ENCODE data around the gene ZNF213. TPM values are rescaled to one million over a fixed set of nuclear protein-coding genes. Genes with fewer than 3 reads are reported as not detected.
A peak's percentile ranks its signal among the peaks of the same experiment; 100 is the strongest.
"Not testable (repeated sequence)": the region's sequence is repeated elsewhere in the genome, so short reads cannot be mapped to it uniquely, and the experiment has no call there.

ZNF213 gene
- total RNA-seq, 2 experiments from 2014 or later = 9.0 TPM

DNA sequence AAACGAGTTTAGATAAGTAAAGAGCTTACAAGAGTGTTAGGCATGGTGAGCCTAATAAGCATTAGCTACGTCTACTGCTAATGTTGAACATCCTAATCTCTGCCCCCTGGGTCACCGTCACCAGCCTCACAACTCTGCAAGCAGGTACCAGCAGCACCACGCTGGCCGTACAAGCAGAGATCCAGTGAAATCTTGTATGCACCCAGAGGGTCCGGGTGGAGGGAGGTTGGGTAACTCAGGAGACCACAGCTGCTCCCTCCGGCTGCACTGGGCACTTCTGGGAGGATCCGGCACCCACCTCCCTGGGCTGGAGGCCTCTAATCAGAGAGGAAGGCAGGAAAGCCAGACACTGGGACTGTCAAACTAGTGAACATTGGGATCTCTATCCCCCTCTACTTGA, 44.8 kb downstream of the ZNF213 start:
- Mint-ChIP-seq H3K4me1 (ENCODE audit: low read depth) (peaks cover 25% of the 10 kb centered on the region), H3K27ac (no peak overlapping the region), H3K27me3 (peaks cover 72% of the 10 kb centered on the region), H3K9me3 (no peaks in the 10 kb centered on the region), H3K4me3 (no peak overlapping the region), H3K36me3 (peaks cover 8% of the 10 kb centered on the region)
- CTCF ChIA-PET = interaction anchor here (0.6 kb wide), 1 partner anchor 50 kb away, joined by 3 read pairs; no protein-coding TSS in a partner anchor
- no peak for DNase-seq
- POLR2A ChIA-PET = interaction anchor here (1.2 kb wide), 1 partner anchor 8 kb away, joined by 3 read pairs; no protein-coding TSS in a partner anchor
- intact Hi-C loops (cut with micrococcal nuclease) = loop anchor here (5.0 kb wide), 1 partner anchor 38 kb away; no protein-coding TSS in a partner anchor

DNA sequence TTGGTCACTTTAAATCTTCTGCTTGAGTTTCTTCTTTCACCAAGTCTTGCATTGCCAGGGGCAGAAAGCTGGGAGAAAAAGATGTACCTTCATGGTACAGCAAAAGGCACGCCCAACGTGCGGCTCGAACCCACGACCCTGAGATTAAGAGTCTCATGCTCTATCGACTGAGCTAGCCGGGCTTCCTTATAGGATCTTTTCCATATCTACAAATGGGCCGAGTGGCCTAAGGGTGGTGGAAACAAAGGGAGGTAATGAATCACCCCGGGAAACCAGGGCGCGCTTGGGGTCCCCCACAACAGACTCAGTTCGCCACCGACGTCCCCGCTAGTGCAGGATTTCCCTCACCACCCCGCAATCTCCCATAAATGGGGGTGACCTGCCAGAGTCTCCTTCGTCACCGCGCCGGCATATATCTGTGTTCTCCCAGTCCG, 45.6 kb downstream of the ZNF213 start:
- H3K27me3 Mint-ChIP-seq = peaks cover 69% of the 10 kb centered on the region
- peak; percentile 38 for DNase-seq
- H3K36me3 Mint-ChIP-seq = peaks cover 8% of the 10 kb centered on the region
- CTCF ChIA-PET = interaction anchor here (0.6 kb wide), 1 partner anchor 51 kb away, joined by 3 read pairs; no protein-coding TSS in a partner anchor
- peak overlapping the region; percentile 18 for H3K4me3 Mint-ChIP-seq
- no peak overlapping the region for H3K27ac Mint-ChIP-seq
- intact Hi-C loops (cut with micrococcal nuclease) = loop anchor here (5.0 kb wide), 1 partner anchor 37 kb away; no protein-coding TSS in a partner anchor
- POLR2A ChIA-PET = interaction anchor here (1.2 kb wide), 1 partner anchor 9 kb away, joined by 3 read pairs; no protein-coding TSS in a partner anchor
- peaks cover 21% of the 10 kb centered on the region for H3K4me1 Mint-ChIP-seq (ENCODE audit: low read depth)
- H3K9me3 Mint-ChIP-seq = no peaks in the 10 kb centered on the region

DNA sequence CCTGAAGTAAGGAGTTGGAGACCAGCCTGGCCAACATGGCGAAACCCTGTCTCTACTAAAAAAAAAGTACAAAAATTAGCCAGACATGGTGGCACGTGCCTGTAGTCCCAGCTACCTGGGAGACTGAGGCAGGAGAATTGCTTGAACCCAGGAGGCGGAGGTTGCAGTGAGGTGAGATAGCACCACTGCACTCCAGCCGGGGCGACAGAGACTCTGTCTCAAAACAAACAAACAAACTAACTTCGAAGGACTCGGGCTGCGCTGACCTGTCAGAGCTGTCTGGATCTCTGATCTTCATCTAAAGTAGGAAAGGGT, 47.4 kb downstream of the ZNF213 start:
- CTCF ChIA-PET = interaction anchor here (1.1 to 2.5 kb wide), 9 partner anchors 9 to 154 kb away, joined by 3 to 11 read pairs (median 5); partner anchors contain the start of genes ZNF200 and ZNF263
- peak overlapping the region; percentile 84 for H3K27ac Mint-ChIP-seq
- H3K36me3 Mint-ChIP-seq, DNase-seq, POLR2A ChIA-PET, H3K9me3 Mint-ChIP-seq: not testable (repeated sequence)
- peak overlapping the region; percentile 78 for H3K4me3 Mint-ChIP-seq
- peaks cover 69% of the 10 kb centered on the region for H3K27me3 Mint-ChIP-seq
- intact Hi-C loops (cut with micrococcal nuclease) = loop anchor here (2.0 to 5.0 kb wide), 2 partner anchors 29 to 35 kb away; no protein-coding TSS in a partner anchor
- H3K4me1 Mint-ChIP-seq (ENCODE audit: low read depth) = peaks cover 22% of the 10 kb centered on the region

DNA sequence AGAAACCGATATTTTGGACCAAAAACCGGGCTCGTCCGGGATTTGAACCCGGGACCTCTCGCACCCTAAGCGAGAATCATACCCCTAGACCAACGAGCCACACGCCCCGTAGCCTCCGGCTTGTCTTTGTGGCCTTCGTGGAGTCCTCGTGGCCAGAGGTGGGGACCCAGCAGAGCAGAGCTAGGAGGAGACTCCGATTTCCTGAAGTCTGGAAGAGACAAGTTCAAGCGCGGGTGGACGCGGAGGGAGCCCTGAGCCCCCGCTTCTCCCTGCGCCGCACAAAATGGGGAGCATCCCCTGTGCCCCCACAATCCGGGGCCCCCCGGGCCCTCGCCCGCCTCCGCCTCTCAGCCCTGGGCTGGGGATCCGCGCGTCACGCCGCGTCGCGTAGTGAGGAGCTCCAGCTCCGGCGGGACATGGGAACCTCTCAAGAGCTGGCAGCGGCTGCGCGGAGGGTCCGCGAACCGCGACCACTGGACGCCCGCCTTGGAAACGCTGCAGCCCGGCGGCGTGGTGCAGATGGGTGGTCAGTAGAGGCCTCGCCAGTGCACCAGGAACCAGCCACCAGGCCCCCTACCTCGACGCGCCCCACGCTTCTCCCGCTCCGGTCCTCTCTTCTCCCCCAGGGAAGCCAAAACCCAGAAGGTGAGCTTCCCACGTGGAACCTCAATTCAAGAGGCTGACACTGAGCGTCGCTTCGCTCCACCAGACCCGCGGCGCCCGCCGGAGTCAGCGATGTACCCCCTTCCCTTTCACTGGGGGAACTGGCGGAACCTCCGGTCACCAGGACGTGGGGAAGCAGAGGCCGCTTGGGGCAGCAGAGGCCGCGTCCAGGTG, 48.0 kb downstream of the ZNF213 start:
- DNase-seq = peak; percentile 77
- H3K27me3 Mint-ChIP-seq = peaks cover 70% of the 10 kb centered on the region
- no peaks in the 10 kb centered on the region for H3K9me3 Mint-ChIP-seq
- peaks cover 27% of the 10 kb centered on the region for H3K4me1 Mint-ChIP-seq (ENCODE audit: low read depth)
- H3K4me3 Mint-ChIP-seq = peak overlapping the region; percentile 78
- peaks cover 8% of the 10 kb centered on the region for H3K36me3 Mint-ChIP-seq
- ChIA-PET CTCF (interaction anchor here (0.9 to 2.5 kb wide), 13 partner anchors 9 to 218 kb away, joined by 3 to 11 read pairs (median 4); partner anchors contain the start of genes ZNF174, ZNF200, ZNF263 and ZSCAN32), POLR2A (no interaction called here)
- intact Hi-C loops (cut with micrococcal nuclease) = loop anchor here (2.0 to 5.0 kb wide), 2 partner anchors 30 to 34 kb away; no protein-coding TSS in a partner anchor
- peak overlapping the region; percentile 84 for H3K27ac Mint-ChIP-seq

DNA sequence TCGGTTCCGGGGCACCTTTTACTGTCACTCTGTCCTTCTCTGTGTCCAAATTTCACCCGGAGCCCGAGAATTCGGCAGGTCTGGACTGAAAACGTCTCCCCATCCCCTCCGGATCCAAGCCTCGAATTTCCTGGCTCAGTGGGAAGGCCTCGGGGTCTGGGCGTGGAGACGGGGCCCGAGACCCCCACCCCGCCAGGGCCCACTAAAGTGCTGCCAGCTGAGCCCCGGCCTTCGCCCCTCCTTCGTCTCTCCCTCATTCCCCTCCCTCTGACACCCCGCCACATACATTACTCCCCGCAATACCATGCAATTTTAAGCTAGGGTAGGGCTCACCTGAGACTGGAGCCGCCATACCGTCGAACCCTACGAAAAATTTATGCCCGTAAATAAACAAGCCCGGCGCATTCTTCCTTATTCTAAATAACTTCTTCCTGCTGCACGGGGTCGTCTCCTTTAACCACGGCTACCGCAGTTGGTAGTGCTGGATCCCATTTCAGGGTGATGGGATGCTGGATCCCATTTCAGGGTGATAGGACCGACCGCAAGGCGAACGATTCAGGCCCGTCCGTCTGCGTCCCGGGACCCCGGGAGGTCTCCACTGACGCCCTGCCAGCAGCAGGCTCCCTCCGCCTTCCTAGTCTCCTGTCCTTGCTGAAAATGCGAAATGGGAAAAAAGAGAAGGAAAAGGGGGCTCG, 48.8 kb downstream of the ZNF213 start:
- peaks cover 68% of the 10 kb centered on the region for H3K27me3 Mint-ChIP-seq
- H3K4me1 Mint-ChIP-seq (ENCODE audit: low read depth) = peaks cover 32% of the 10 kb centered on the region
- intact Hi-C loops (cut with micrococcal nuclease) = loop anchor here (2.0 to 5.0 kb wide), 2 partner anchors 31 to 34 kb away; no protein-coding TSS in a partner anchor
- no peak for DNase-seq
- H3K4me3 Mint-ChIP-seq = peak overlapping the region; percentile 78
- POLR2A ChIA-PET = interaction anchor here (0.6 kb wide), 1 partner anchor 24 kb away, joined by 3 read pairs; no protein-coding TSS in a partner anchor
- peaks cover 8% of the 10 kb centered on the region for H3K36me3 Mint-ChIP-seq
- peak overlapping the region; percentile 18 for H3K27ac Mint-ChIP-seq
- no peaks in the 10 kb centered on the region for H3K9me3 Mint-ChIP-seq
- CTCF ChIA-PET = interaction anchor here (0.6 to 2.5 kb wide), 13 partner anchors 8 to 217 kb away, joined by 3 to 11 read pairs (median 4); partner anchors contain the start of genes ZNF174, ZNF200, ZNF263 and ZSCAN32

DNA sequence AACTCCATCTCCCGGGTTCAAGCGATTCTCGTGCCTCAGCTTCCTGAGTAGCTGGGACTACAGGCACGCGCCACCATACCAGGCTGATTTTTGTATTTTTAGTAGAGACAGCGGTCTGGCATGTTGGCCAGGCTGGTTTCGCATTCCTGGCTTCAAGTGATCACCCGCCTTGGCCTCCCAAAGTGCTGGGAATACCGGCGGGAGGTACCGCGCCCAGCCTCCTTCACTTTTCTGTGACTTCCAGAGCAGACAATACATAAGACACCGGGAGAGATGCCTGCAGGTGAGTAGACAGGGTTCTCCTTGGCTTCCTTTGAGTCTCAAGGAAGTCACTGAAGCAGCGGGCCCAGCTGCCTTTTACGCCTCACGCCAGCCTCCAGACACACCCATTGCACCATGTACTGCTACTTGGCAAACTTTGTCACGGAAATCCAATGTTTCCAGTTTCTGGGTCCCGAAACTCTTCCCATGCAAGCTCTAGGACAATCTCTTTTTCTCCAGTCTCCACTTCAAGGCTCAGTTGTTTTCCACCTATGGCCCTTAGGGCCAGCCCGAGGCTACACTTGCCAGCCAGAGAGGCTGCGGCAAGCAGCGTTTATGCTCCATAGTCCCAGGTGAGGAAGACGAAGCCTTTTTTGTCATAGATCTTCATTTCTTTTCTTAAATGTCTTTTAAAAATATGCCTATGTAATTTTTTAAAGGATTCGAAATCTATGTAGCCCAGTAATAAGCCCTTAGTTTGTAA, 52.3 kb downstream of the ZNF213 start:
- Mint-ChIP-seq H3K36me3 (peaks cover 8% of the 10 kb centered on the region), H3K27ac (peak overlapping the region; percentile 46), H3K4me1 (ENCODE audit: low read depth) (peaks cover 61% of the 10 kb centered on the region), H3K9me3 (no peaks in the 10 kb centered on the region), H3K27me3 (peaks cover 68% of the 10 kb centered on the region), H3K4me3 (peak overlapping the region; percentile 9)
- ChIA-PET CTCF (no interaction called here), POLR2A (interaction anchor here (0.6 to 0.7 kb wide), 2 partner anchors 29 to 153 kb away, joined by 3 to 4 read pairs; no protein-coding TSS in a partner anchor)
- intact Hi-C loops (cut with micrococcal nuclease) = loop anchor here (5.0 kb wide), 1 partner anchor 315 kb away; the partner anchor contains the start of gene CLUAP1
- no peak for DNase-seq

DNA sequence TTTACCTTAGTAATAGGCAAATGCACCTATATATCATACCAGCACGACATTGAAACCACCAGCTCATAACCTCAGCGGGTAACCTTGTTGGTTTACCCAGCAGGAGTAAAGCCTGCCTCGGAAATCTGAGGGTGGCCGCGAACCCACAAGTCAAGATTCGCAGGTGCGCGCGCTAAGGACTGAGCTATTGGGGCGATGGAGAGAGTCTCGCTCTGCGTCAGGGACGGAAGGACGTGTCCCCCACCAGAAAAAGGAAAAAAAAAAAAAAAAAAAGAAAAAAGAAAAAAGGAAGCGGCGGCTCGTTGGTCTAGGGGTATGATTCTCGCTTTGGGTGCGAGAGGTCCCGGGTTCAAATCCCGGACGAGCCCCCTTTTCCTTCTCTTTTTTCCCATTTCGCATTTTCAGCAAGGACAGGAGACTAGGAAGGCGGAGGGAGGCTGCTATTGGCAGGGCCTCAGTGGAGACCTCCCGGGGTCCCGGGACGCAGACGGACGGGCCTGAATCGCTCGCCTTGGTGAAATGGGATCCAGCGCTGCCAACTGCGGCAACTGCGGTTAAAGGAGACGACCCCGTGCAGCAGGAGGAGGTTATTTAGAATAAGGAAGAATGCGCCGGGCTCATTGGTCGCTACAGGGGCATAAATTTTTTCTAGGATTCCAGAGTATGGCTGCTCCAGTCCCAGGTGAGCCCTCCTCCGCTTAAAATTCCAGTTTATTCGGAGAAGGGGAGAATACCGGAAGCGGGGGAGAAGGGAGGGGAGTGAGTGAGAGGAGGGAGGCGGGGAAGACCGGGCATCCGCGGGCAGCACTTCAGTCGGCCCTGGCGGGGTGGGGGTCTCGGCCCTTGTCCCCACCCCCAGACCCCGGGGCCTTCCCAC, 53.2 kb downstream of the ZNF213 start, which contains the start of gene OR1F1:
TSS of gene OR1F1 (plus strand) at position 407 of the 877 bp plus-strand sequence.
- H3K27ac Mint-ChIP-seq = peak within 1 kb of the TSS; percentile 70
- H3K4me3 Mint-ChIP-seq = peak within 1 kb of the TSS; percentile 69
- ChIA-PET CTCF (interaction anchor here (1.1 kb wide), 1 partner anchor 156 kb away, joined by 3 read pairs; no protein-coding TSS in a partner anchor), POLR2A (interaction anchor here (0.6 kb wide), 1 partner anchor 28 kb away, joined by 3 read pairs; no protein-coding TSS in a partner anchor)
- H3K36me3 Mint-ChIP-seq = peaks cover 5% of the 10 kb centered on the region
- intact Hi-C loops (cut with micrococcal nuclease) = loop anchor here (2.0 to 5.0 kb wide), 3 partner anchors 13 to 314 kb away; partner anchors contain the start of genes CLUAP1 and ZNF263
- H3K4me1 Mint-ChIP-seq (ENCODE audit: low read depth) = peaks cover 58% of the 10 kb centered on the region
- H3K9me3 Mint-ChIP-seq = no peaks in the 10 kb centered on the region
- peaks cover 67% of the 10 kb centered on the region for H3K27me3 Mint-ChIP-seq
- DNase-seq = peak; percentile 81

DNA sequence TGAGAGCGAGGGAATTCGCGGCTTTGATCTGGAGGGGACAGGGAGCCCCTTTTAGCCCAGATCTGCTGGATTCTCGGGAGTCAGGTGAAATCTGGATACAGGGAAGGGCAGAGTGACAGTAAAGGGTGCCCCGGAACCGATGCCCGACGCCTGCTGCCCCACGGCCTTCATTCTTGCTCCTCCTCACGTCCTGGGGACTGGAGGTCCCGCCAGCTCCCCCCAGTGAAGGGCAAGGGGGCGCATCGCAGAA, 53.8 kb downstream of the ZNF213 start:
- H3K27me3 Mint-ChIP-seq = peaks cover 67% of the 10 kb centered on the region
- H3K4me1 Mint-ChIP-seq (ENCODE audit: low read depth) = peaks cover 52% of the 10 kb centered on the region
- peaks cover 5% of the 10 kb centered on the region for H3K36me3 Mint-ChIP-seq
- H3K4me3 Mint-ChIP-seq = peak overlapping the region; percentile 69
- no peaks in the 10 kb centered on the region for H3K9me3 Mint-ChIP-seq
- intact Hi-C loops (cut with micrococcal nuclease) = loop anchor here (2.0 to 5.0 kb wide), 3 partner anchors 14 to 314 kb away; partner anchors contain the start of genes CLUAP1 and ZNF263
- no peak for DNase-seq
- peak overlapping the region; percentile 70 for H3K27ac Mint-ChIP-seq
- POLR2A ChIA-PET = interaction anchor here (1.6 kb wide), 1 partner anchor 46 kb away, joined by 4 read pairs; no protein-coding TSS in a partner anchor
- CTCF ChIA-PET = interaction anchor here (0.6 to 1.1 kb wide), 3 partner anchors 28 to 166 kb away, joined by 3 read pairs; no protein-coding TSS in a partner anchor

DNA sequence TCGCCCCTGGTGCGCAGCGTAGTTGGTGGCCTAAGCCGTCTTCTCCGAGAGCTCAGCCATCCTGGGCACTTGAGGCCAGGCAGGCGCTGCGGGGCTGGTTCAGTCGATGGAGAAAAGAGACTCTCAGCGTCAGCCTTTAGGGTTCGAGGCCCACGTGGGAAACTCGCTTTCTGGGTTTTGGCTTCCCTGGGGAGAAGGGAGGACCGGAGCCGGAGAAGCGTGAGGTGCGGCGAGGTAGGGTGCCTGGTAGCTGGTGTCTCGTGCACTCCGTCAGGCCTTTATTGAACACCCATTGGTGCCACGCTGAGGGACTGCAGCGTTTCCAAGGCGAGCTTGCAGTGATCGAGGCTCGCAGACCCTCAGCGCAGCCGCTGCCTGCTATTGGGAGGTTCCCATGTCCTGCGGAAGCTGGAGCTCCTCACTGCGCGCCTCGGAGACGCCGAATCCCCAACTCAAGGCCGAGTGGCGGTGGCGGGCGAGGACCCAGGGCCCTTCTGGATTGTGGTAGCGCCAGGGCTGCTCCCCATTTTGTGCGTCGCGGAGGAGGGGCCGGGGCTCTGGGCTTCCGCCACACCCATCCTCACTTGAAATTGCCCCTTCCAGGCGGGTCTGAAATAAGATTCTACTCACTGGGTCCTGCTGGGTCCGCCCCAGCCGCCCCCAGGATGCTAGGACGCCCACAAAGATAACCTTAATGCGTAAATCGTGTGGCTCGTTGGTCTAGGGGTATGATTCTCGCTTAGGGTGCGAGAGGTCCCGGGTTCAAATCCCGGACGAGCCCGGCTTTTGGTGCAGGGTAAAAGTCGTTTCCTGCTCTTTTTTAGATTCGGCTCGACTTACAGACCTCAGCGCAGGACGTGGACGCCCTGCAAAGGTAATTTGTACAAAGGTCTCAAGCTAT, 54.3 kb downstream of the ZNF213 start:
- ChIA-PET POLR2A (interaction anchor here (1.6 kb wide), 1 partner anchor 45 kb away, joined by 4 read pairs; no protein-coding TSS in a partner anchor), CTCF (interaction anchor here (0.6 to 1.2 kb wide), 4 partner anchors 21 to 167 kb away, joined by 3 to 5 read pairs (median 3); no protein-coding TSS in a partner anchor)
- peak overlapping the region; percentile 69 for H3K4me3 Mint-ChIP-seq

More for the DNA sequence above, 54.3 kb downstream of the ZNF213 start:
- Mint-ChIP-seq H3K9me3 (no peaks in the 10 kb centered on the region), H3K4me1 (ENCODE audit: low read depth) (peaks cover 46% of the 10 kb centered on the region), H3K27me3 (peaks cover 67% of the 10 kb centered on the region), H3K27ac (peak overlapping the region; percentile 70), H3K36me3 (peaks cover 2% of the 10 kb centered on the region)
- intact Hi-C loops (cut with micrococcal nuclease) = loop anchor here (1.0 to 5.0 kb wide), 4 partner anchors 14 to 313 kb away; partner anchors contain the start of genes CLUAP1, ZNF200 and ZNF263
- DNase-seq = peak; percentile 79
